Endodermal cell (in vitro differentiated cells): ENCODE results near the gene TBXA2R. TPM values are rescaled to one million over a fixed set of nuclear protein-coding genes. Genes with fewer than 3 reads are reported as not detected.

ENCODE experiments used
- DNase-seq: peaks from one replicate; pipeline ENCODE4 v3.0.0-alpha.2; 2017
- H3K27ac ChIP-seq: 2 replicates; pipeline ENCODE4 v1.5.1; 2013; ENCODE audit warnings: mild to moderate bottlenecking, low read depth, low read length, moderate library complexity
- H3K27me3 ChIP-seq: 2 replicates; pipeline ENCODE4 v1.6.1; 2013; ENCODE audit warnings: mild to moderate bottlenecking, low read length, moderate library complexity; ENCODE audit not compliant: insufficient read depth, control insufficient read depth, poor library complexity, severe bottlenecking
- H3K36me3 ChIP-seq: 2 replicates; pipeline ENCODE4 v1.7.0; 2013; ENCODE audit warnings: mild to moderate bottlenecking, low read length, moderate library complexity; ENCODE audit not compliant: control insufficient read depth, insufficient read depth
- H3K4me1 ChIP-seq: one replicate; pipeline ENCODE4 v1.7.0; 2013; ENCODE audit warnings: low read length; ENCODE audit not compliant: control insufficient read depth, insufficient read depth
- H3K4me3 ChIP-seq: 2 replicates; pipeline ENCODE4 v1.5.1; 2013; ENCODE audit warnings: mild to moderate bottlenecking, low read length, moderate library complexity
- H3K9ac ChIP-seq: 2 replicates; pipeline ENCODE4 v1.6.1; 2013; ENCODE audit warnings: mild to moderate bottlenecking, low read length, moderate library complexity; ENCODE audit not compliant: poor library complexity, severe bottlenecking; ENCODE audit errors: extremely low read depth
- H3K9me3 ChIP-seq: 2 replicates; pipeline ENCODE4 v1.6.1; 2013; ENCODE audit warnings: mild to moderate bottlenecking, low read length, moderate library complexity; ENCODE audit not compliant: control insufficient read depth
- H3K27ac Mint-ChIP-seq: 2 replicates; pipeline ENCODE4 v1.8.0; 2020; ENCODE audit warnings: mixed read lengths
- H3K27me3 Mint-ChIP-seq: 2 replicates; pipeline ENCODE4 v1.8.0; 2021; ENCODE audit warnings: mild to moderate bottlenecking, mixed read lengths; ENCODE audit not compliant: insufficient read depth
- H3K36me3 Mint-ChIP-seq: 2 replicates; pipeline ENCODE4 v1.8.0; 2020; ENCODE audit warnings: low read depth, mixed read lengths
- H3K4me1 Mint-ChIP-seq: 2 replicates; pipeline ENCODE4 v1.8.0; 2020; ENCODE audit warnings: mixed read lengths
- H3K4me3 Mint-ChIP-seq: 2 replicates; pipeline ENCODE4 v1.8.0; 2020; ENCODE audit warnings: mild to moderate bottlenecking, moderate library complexity, mixed read lengths
- H3K9me3 Mint-ChIP-seq: 2 replicates; pipeline ENCODE4 v1.8.0; 2020; ENCODE audit warnings: mild to moderate bottlenecking, mixed read lengths
- CTCF ChIP-seq: fragments of 200-600 bp; sonication (generic); conservative IDR thresholded peaks from 2 replicates; pipeline ENCODE4 v1.5.0; 2021; ENCODE audit warnings: antibody characterized with exemption, mild to moderate bottlenecking
- WGBS, 2 experiments: methylation state at CpG; one replicate each; pipeline versions ENCODE4 v1.1.5 to v1.1.7; 2013; ENCODE audit warnings: missing lambda C conversion rate in 2 of 2, mixed read lengths in 1 of 2; ENCODE audit not compliant: insufficient coverage in 1 of 2, insufficient read length in 1 of 2; 5-methylcytosine and 5-hydroxymethylcytosine counted together
- total RNA-seq, 2 donors: library from RNA; stranded (reverse); fragmentation: NEBNext Ultra II Directional in 1 of 2; extraction: Animal tissue kit (Norgen Biotek cat#: 25700) in 1 of 2; gene quantifications; 2 replicates in 1 of 2; 3 replicates in 1 of 2; pipeline ENCODE4 v1.2.1, GENCODE V29; 2021

TBXA2R gene
- total RNA-seq, 2 donors from 2014 or later: 0.29 to 0.42 TPM

DNA sequence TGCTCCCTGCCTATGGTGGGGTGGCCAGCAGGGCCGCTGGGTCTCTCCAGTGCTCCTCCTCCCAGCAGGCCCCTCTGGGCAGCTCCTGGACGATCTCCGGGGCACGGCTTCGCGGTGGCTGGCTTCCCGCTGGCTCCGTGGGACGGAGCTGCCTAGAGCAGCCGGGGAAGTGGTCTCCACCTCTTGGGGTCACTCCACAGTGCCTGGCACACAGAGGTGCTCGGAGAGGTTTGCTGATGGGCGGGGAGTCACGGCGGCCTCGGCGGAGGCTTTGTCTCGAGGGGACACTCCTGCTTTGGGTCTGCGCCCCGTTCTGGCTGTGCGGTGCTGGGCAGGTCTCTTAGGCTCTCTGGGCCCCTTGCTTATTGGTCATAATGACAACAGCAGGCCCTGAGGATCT is 29.8 kb upstream of the TBXA2R start:
- H3K9ac ChIP-seq: no peak overlapping the region
- Mint-ChIP-seq H3K4me3 (no peak overlapping the region), H3K9me3 (no peaks in the 10 kb centered on the region), H3K27ac (no peak overlapping the region), H3K36me3 (peaks cover 30% of the 10 kb centered on the region), H3K4me1 (no peaks in the 10 kb centered on the region), H3K27me3 (no peaks in the 10 kb centered on the region)
- DNase-seq: no peak
- H3K27me3 ChIP-seq: no peaks in the 10 kb centered on the region
- no peak for TF ChIP-seq CTCF
- H3K27ac ChIP-seq: no peak overlapping the region
- no peak overlapping the region for H3K4me3 ChIP-seq
- H3K9me3 ChIP-seq: no peaks in the 10 kb centered on the region
- 91 to 93% methylated on average over 20 of the region's 20 CpGs for WGBS, 2 experiments
- peaks cover 11% of the 10 kb centered on the region for H3K36me3 ChIP-seq
- no peaks in the 10 kb centered on the region for H3K4me1 ChIP-seq

GRCh38 chr19:3634496-3635045 is 27.9 kb upstream of the TBXA2R start:
- DNase-seq: no peak
- Mint-ChIP-seq H3K9me3 (no peaks in the 10 kb centered on the region), H3K4me1 (no peaks in the 10 kb centered on the region), H3K27ac (peak overlapping the region; percentile 77), H3K36me3 (peaks cover 27% of the 10 kb centered on the region), H3K4me3 (no peak overlapping the region), H3K27me3 (no peaks in the 10 kb centered on the region)
- WGBS, 2 experiments: 93 to 100% methylated on average over 16 to 19 of the region's 19 CpGs
- Histone ChIP-seq H3K9me3 (no peaks in the 10 kb centered on the region), H3K4me1 (no peaks in the 10 kb centered on the region), H3K27ac (no peak overlapping the region), H3K27me3 (no peaks in the 10 kb centered on the region), H3K9ac (no peak overlapping the region), H3K4me3 (no peak overlapping the region), H3K36me3 (peaks cover 2% of the 10 kb centered on the region)
- TF ChIP-seq CTCF: no peak

DNA sequence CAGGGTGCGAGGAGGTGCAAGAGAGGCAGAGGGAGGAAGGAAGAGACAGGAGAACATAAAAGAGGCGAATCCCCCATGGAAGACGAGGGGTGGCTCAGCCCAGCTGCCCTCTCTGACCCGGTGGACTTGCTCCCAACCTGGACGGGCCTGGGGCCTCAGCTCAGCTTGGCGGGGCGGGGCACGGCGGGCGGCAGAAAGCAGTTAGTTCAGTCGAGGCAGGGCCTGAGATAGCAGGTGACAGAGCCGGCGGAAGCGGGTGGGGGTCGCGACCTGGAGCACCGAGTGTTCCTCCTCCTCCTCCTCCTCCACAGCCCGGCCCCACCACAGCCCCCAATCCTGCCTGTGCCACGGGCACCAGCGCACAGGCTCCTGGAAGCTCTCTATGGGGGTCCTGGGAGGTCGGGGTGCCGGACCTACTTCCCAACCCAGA is 26.9 kb upstream of the TBXA2R start:
- Mint-ChIP-seq H3K9me3 (no peaks in the 10 kb centered on the region), H3K36me3 (peaks cover 20% of the 10 kb centered on the region), H3K4me3 (no peak overlapping the region), H3K27me3 (no peaks in the 10 kb centered on the region), H3K4me1 (no peaks in the 10 kb centered on the region), H3K27ac (peak overlapping the region; percentile 39)
- no peak for DNase-seq
- Histone ChIP-seq H3K27ac (no peak overlapping the region), H3K4me1 (no peaks in the 10 kb centered on the region), H3K27me3 (no peaks in the 10 kb centered on the region), H3K9me3 (no peaks in the 10 kb centered on the region), H3K4me3 (no peak overlapping the region), H3K36me3 (no peaks in the 10 kb centered on the region), H3K9ac (no peak overlapping the region)
- no peak for TF ChIP-seq CTCF
- WGBS, 2 experiments: 93 to 100% methylated on average over 7 to 22 of the region's 22 CpGs
